SKM-1 (cell line): ENCODE results near the gene ETF1.
"Not testable (repeated sequence)": the region's sequence is repeated elsewhere in the genome, so short reads cannot be mapped to it uniquely, and the experiment has no call there.

Experiments
- DNase-seq: peaks from one replicate; lab custom pipeline; 2025; ENCODE audit not compliant: unreplicated experiment; lab: John Stamatoyannopoulos, UW

The ETF1 gene

DNA sequence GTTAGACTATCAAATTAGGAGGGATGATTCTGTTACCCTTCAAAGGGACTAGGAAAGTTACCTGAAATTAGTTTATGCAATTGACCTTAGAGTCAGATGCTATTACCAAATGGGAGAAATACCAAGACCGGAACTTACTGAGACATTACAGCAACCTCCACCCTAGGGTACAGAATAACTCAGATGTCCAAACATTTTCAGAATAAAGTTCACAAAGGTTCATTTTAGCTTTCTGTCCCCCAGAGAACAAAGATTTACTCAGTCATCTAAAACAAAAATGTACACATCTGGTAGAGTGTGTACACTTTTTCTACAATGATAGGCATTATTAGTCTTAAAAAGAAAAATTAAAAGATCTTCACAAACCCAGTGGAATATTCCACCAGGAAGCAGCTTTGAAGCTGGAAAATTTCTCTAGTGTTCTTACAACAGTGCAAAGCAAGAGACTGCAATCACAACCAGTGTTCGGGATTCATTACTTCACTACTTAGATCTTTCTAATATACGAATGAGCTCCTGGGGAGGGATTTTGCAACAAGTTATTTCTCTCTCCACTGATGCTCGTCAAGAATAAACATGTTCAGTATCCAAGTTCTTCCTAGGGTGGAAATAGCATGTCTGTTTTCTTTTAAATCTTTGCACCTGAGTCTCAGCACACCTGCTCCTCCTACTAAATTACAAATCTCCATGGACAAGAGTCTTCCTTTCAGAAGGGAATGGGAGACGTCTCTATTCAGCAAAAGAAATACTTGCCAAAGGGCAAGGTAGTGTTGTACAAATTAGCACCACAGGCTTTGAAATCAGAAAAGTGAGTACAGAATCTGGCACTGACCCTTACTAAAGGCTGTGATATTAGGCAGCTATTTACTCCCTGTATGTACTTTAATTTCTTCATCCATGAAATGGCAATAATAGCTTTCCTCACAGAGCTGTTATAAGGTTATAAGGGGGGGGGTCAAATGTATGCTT lies 8.8 kb downstream of the ETF1 start:
- DNase-seq: no peak

DNA sequence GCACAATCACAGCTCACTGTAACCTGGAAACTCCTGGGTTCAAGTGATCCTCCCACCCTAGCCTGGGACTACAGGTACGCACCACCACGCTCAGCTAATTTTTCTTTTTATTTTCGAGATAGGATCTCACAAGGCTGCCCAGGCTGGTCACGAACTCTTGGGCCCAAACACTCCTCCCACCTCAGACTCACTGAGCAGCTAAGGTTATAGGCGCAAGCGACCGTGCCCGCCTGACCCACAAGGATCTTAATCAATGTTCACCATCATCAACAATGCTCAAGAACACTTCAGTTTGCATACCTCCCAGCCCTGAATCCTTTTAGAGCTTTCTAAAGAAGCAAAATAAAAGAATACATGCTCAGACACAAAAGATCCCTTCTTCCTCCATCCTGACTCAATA lies 13.2 kb downstream of the ETF1 start:
- DNase-seq: no peak

DNA sequence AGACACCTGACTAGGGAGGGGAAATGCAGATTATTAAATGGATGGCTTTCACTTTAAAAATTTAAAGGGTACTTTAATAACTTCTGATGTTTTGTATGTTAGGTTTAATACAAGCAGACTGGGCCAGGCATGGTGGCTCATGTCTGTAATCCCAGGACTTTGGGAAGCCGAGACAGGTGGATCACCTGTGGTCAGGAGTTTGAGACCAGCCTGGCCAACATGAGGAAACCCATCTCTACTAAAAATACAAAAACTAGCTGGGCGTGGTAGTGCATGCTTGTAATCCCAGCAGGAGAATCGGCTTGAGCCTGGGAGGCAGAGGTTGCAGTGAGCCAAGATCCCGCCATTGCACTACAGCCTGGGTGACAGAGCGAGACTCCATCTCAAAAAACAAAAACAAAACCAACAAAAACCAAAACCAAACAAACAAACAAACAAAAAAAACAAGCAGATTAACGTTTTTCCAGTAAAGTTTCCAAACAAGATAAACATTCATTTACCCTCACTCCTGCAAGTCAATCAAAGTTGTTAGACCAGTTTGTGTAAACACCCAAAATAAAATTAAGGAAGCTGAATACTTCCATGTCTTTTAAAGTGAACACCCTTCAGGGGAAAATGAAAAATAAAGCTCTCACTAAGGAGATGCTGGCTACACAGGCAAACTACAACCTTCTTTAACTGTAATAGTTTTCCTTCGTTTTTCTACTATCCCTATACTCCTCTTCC lies 14.1 kb downstream of the ETF1 start:
- DNase-seq: no peak

DNA sequence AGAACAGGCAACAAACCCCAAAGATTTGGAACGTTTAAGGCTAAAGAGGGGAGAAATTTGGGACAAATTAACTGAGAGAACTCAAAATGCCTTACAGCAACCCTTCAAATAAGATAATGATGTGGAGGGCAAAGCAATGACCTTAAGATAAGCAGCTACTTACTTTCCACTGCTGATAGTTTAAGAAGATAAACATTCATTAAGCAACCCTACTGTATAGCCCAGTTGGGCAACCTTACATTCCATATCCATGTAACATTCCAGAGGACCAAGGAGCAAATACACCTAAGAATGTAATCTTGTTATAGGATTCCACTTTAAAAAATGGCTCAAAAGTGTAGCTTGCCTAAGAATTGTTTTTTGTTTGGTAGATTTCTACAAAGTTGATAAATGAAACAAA lies 14.8 kb downstream of the ETF1 start:
- no peak for DNase-seq

DNA sequence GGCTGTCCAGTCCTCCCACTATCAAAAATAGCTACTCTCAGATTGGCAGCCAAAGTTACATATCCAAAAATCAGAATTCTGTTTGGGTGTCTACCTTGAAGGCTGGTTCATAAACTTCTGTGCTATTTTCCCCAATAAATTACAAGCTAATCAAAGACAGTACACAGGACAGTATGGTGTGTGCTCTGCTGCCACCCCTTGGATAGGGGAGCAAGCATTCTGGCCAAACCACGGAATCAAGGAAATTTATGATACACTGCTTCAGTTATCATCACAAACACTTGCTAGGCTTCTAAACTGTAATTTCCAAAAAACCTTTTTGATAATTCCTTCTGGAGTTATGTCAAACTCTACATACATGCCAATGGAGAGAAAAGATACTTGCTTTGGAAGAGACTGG lies 15.9 kb downstream of the ETF1 start:
- no peak for DNase-seq

DNA sequence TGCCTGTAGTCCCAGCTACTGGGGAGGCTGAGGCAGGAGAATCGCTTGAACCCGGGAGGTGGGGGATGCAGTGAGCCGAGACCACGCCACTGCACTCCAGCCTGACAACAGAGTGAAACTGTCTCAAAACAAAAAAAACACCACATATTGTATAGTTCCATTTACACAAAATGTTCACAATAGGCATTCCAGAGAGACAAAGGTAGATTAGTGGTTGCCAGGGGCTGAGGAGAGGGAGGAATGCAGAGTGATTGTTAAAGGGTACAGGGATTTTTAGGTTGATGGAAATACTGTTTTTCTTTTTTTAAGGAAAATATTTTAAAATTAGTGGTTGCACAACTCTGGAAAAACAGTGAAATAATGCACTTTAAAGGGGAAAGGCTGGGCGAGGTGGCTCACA lies 19.6 kb downstream of the ETF1 start:
- no peak for DNase-seq

DNA sequence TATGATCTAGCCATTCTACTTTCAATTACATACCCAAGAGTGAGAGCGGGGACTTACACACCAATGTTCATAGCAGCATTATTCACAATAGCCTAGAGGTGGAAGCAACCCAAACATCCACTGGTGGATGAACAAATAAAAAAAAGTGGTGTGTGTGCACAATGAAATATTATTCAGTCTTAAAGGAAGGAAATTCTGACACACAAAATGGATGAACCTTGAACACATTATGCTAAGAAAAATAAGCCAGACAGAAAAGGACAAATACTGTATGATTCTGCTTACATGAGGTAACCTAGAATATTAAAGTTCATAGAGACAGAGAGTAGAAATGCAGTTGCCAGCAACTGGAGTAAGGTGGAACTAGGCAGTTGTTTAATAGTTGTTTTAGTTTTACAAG lies 22.1 kb downstream of the ETF1 start:
- no peak for DNase-seq

DNA sequence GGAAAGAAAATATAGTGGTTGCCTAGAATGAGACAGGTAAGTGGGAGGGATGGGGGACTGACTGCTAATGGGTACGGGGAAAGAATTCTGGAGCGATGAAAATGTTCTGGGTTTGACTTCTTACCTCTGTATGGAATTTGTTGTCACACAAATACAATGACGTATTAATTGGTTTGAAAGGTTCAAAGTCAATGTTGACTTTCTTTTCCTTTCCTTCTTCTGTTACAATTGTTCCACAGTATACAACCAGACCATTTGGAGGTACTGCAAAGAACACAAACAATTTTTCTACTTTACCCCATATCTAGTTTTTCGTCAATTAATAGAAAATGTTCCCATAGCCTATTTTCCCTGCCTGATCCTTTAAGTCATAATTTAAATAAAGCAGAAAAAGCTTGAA lies 25.6 kb downstream of the ETF1 start:
- DNase-seq: no peak

DNA sequence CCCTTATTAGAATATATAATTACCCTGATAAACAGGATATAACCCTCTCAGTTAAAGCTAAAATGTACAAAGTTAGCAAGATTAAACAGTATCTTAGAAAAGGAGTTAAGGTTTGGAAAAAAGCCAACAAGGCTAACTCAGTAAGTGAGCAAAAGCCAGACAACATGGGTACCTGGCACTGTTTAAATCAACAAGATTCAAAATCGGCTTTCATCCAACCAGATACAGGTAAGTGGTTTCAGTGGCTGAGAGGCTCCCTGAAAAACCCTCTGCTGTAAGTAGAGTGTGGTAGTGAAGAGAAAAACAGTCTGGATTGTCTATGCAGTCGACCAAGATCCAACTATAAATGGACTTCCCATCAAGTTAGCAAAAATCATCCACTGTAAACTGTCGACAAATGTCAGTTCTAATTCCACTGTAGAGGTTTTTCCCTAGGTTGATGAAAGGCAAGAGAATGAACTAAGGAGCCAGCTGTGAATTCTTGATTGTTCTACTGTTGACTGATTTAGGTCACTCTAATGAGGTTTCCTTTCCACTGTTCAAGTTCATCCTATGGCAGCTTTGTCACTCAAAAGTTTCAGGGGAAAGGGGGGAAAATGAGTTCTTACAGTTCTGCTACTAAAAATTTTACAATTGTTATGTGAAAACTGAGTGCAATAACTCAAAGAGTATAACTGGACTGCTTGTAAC lies 27.3 kb downstream of the ETF1 start:
- DNase-seq: no peak

DNA sequence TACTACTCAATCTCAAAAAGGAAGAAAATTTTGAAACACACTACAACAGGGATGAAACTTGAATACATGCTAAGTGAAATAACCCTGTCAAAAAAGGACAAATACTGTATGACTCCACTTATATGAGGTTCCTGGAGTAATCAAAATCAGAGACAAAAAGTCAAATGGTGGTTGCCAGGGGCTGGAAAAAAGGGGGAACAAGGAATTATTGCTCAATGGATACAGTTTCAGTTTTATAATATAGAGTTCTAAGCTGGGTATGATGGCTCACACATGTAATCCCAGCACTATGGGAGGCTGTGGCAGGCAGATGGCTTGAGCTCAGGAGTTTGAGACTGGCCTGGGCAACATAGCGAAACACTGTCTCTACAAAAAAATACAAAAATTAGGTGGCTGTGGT lies 29.0 kb downstream of the ETF1 start:
- no peak for DNase-seq

DNA sequence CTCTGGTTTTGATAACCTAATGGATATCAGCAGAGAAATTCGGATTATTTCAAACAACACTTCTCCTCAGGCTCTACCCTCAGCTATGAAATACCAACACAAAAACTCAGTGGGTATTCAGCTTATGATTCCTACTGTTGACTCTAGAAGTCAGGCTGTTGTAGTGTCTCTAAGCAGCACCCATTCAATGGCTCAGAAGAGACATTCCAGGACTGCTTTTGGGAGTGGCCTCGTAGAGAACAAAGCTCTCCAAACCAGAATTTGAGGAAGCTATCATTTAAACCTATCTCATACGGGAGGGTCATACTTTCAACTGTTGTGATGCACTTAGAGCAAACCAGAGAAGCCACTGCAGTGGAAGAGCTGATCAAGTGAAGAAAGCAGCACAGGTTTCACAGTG lies 34.1 kb downstream of the ETF1 start:
- no peak for DNase-seq

DNA sequence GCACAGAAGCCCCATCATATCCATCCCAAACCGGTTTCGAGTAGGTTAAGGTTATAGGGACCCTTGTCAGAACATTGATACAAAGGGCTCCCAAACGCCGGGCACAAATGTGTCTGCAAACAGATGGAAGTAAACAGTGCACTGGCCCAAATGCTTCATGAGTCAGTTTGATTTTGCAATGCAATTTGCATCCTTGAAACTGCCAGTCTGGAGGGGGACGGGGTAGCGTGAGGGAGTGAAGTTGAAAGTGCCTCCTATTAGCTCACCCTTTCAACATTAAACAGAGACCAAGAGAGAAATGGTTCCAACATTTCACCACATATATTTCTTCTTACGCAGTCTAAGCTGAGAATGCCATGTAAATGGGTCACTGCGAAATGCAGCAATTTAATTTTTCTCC lies 35.6 kb downstream of the ETF1 start:
- DNase-seq: not testable (repeated sequence)

DNA sequence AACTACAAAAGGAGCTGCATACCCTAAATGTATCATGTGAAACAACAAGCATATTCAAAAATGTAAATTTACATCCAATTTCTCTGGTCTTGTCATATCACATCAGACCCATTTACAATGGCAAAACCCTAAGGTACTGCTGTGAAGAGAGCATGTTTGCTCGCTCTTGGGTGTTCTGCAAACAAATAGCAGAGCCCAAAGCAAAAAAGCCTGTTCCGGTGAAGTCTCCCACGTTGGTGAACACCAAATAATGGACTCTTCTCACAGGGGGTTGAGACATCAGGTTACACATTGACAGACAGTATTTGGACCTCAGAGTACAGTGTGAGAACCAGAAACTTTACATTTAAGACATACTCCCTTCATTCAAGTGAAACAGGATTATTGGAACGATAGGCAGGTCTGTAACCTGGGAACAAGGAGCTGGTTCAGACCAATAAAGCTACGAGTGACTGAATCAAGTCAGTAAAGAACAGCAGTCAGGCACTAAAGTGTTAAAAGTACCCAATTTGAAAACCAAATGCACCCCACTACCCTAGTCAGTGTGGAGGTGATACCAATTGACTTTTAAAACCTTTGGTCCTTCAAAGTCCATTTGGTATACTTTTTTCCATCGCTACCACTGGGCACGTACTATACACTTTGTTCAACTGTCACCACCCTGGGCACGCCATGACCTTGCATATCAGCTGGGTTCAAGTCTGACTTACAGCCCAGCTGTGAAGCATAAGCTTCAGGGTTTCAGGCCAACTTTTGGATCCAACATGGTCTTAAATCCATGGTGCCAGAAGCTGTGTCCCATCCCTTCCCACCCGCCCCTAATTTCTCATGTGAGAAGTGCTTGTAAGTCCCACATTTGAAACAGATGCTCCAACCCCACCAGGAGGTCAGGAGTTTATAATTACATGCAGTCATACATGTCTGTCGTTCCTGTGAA lies 36.4 kb downstream of the ETF1 start:
- no peak for DNase-seq

DNA sequence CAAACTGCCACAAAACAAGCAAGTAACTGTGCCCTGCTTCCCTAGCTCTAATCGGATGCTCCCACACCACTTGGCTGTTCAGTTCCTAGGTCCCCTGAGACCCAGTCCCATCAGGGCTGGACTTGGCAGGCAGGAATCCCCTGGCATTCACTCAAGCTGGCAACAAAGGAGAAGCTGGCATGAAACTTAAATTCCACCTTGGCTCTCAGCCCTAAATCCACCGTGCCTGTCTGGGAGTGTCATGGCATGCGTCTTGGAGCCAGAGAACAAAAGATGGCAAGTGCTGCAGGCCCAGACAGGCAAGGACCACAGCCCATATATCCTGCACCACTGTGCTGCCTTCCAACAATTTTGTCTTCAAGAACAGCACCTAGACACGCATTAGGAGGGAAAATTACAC lies 38.2 kb downstream of the ETF1 start:
- DNase-seq: no peak

DNA sequence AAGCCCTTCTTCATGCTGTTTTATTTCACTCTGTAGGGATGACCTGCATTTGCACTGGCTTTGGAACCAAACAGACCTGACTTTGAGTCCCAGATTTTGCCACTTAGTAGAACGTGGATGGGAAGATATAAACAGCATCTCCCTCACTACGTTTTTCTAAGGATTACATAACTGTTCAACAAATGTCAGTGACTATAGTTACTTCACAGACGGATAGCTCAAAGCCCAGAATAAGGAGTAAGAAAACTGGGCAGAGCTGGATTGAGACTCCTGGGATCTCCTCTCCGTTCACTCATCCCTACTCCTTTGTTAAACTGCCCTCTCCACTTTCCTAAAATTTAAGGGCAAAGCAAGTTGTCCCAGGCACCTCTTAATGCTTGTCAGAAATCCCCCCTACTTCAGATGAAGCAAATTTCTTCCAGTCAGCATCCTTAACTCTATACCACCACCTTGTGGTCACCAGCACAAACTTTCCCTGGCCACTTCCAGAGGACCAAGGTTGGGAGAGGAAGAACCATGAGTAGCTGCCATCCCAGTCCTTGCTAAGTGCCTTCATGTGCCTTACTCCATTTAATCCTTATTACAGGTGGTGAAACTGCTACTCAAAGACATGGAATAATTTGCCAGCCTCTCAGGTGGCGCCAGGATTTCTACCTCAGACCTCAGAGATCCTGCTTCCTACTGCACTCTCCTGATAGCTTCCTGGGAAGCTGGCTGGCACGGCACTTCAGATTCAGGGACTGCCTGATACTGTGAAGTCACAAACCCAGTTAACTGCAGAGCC lies 39.4 kb downstream of the ETF1 start:
- peak; percentile 80 for DNase-seq

DNA sequence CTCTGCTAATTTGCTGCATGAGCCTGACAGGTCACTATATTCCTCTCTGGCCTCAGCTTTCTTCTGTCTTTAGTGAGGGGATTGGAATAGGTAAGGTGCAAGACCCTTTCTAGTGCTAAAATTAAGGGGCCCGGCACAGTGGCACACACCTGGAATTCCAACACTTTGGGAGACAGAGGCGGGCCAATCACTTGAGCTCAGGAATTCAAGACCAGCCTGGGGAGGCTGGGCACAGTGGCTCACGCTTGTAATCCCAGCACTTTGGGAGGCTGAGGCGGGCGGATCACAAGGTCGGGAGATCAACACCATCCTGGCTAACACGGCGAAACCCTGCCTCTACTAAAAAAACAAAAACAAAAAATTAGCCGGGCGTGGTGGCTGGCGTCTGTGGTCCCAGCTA lies 40.5 kb downstream of the ETF1 start:
- no peak for DNase-seq

DNA sequence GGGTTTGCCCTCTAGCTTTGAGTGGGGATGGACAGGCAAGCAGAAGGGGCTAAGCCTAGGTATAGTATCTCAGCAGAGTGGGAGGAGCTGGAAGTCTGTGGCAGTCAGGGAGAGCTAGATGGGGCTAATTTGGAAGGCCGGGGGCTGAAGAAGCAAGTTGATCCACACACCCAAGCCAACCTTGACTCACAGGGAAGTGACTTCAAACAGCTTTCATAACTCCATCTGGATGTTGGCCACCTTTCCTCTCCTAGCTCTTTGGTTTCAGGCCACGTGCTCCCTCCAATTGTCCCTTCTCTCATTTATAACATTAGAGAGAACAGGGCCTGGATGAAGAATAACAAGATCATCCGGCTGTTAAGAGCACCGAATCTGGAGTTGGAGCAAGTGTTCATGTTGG lies 40.9 kb downstream of the ETF1 start:
- no peak for DNase-seq

DNA sequence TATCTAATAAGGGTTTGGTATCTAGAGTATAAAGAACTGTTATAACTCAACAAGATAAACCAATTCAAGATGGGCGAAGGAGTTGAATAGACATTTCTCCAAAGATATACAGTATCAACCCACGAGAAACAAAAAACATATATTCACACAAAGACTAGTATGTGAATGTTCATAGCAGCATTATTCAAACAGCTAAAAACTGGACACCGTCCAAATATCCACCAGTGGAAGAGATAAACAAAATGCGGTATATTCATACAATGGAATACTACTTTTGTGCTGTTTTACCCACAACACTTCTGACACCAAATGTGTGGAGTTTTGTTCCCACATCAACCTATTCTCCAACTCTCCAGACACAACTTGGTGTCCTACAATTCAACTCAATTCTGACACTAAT lies 44.7 kb downstream of the ETF1 start:
- no peak for DNase-seq

DNA sequence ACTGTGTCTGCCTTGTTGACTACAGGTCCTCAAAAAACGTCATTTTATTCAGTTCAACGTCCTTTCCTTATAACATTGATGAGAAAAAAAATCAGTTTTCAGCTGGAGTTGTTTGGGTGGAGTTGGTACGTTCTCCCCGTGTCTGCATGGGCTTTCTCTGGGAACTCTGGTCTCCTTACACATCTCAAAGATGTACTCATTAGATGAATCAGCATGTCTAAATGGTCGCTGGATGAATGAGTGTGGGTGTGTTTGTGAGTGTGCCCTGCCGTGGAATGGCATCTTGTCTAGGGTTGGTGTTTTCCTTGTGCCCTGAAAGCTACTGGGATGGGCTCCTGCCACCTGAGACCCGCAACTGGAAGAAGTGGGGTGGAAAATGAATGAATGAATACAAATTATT lies 47.7 kb downstream of the ETF1 start:
- no peak for DNase-seq

DNA sequence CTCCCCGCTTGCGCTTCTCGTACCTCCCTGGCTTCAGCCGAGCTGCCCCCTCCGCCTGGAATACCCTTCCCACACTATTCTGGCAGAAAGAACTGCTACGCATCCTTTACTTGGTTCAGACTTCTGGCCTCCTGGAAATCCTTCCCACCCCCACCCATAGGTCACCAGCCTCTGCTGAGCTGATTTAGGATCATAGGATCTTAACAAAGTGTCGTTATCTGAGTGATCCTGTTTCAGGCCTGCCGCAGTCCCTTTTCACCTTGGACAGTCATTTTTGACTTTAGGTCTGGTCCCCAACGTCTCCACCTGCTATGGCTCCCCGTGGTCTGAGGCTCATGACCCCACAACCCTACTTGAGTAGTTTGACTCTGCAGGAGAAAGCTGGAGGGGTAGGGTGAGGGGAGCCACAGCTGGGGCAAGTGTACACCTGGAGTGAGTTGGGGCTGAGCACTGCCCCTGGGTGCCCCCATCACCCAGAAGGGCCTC lies 50.4 kb downstream of the ETF1 start:
- no peak for DNase-seq
